ENCODE data around the gene EPAS1.
A peak's percentile ranks its signal among the peaks of the same experiment; 100 is the strongest.

EPAS1 gene

DNA sequence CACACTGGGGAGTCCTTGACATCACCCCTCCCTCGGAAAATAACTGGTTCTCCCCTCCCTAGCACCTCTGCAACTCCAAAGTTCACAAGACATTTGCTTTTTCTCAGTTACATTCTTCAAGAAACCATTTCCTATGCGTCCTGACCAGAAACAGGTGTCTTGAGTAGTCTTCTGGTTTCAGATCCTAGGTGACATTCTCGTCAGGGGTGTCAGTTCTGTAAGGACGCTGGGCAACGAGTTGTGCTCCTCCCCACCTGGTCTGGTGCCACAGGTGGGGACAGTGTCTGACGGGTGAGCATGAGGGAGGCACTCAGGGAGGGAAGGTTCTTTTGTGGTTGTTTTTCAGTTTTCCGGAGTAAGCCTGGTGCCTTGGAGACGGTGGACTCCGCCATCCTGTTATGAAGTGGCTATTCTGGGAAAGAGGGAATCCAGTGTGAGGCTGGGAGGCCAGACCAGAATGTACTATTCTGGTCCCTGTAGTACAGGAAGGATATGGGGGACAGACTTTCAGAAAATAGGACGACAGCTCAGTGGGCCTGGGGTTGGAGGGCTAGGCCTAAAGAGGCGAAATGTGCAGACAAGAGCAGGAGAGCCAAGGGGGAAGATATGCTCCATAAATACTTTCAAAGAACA is 50.6 kb downstream of the EPAS1 start:
- in situ Hi-C loops (cut with HindIII; ENCODE audit: low pct_ligation_motif_present, low pct_unique_long_range_greater_than_20kb, low sequenced_read_pairs): no loop called here

DNA sequence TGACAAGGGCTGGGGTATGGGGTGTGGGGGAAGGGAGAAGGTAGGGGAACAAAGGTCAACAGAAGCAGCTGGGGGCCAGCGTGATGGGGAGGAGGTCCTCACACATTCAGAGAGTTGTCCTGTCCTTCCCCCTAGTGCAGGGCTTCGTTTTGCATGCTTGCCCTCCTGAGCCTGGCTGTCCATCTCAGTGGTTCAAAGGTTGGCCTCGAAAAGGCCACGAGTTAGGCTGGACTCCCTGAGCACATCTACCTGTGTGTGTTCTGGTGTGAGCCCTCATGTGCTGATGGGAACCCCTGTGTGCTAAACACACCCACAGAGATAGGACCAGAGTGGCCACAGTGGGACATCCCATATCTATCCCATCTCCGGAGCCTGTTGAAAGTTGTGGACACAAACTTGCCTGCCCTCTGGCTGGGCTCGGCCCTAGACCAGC is 51.9 kb downstream of the EPAS1 start:
- in situ Hi-C loops (cut with HindIII; ENCODE audit: low pct_ligation_motif_present, low pct_unique_long_range_greater_than_20kb, low sequenced_read_pairs): no loop called here
- DNase-seq: no peak

More for the DNA sequence above, 50.6 kb downstream of the EPAS1 start:
- no peak for DNase-seq

DNA sequence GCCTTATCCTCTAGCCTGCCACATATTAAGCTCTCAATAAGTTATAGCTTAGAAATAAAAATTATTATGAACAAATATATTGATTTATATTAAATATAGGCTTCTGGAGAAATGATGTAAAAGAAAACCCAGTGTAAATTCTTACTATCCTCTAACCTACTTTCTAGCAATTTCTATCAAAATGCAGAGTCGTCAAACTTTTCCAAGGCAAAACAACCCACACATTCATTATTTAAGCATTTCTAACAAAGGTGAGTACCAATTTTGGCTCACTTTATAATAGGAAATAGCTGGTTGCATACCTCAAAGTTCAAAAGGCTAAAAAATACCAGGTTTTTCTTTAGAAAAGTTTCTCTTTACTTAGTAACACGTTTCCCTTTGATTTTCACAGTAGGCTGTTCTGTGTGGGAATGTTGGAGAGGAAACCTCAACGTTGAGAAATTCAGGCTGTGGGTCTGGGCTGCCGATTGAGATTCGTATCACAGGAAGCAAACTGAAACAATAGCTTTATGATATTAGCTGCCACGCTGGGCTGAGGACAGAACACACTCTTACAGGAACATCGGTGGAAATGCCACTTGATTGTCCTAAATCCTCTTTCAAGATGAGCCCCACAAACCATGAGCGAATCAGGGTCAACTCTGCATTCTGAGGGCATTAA is 53.0 kb downstream of the EPAS1 start:
- in situ Hi-C loops (cut with HindIII; ENCODE audit: low pct_ligation_motif_present, low pct_unique_long_range_greater_than_20kb, low sequenced_read_pairs): loop anchor here (25.0 kb wide), 1 partner anchor 313 kb away; no protein-coding TSS in a partner anchor
- DNase-seq: no peak

DNA sequence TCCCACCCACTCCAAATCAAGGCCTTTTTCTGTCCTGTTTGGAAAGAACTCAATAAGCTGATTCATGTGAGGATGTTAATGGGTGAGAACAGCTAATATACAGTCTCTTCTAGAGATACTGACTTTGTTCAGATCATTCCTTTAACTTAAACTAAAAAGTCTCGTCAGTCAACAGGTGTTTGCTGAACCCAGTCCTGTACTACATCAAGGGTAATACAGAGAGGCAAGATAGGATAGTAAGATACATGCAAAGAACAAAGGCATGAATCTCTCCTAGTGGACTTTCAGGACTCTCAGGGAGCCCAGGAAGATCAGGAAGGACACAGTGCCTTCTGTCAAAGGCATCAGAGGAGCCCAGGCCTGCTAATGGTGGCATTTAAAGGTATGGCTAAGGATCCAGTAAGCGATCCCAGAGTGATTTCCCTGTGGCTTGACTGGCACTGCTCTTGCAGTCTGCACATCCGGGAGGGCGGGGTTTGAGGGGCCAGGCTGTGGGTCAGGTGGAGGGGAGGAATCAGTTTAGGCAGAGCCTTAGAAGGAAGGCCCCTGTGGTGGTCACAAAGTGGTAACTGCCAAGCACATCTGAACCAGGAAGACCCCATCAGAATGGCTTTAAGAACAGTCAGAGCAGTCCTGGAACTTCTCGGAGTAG is 54.0 kb downstream of the EPAS1 start:
- in situ Hi-C loops (cut with HindIII; ENCODE audit: low pct_ligation_motif_present, low pct_unique_long_range_greater_than_20kb, low sequenced_read_pairs): loop anchor here (25.0 kb wide), 1 partner anchor 314 kb away; no protein-coding TSS in a partner anchor
- no peak for DNase-seq

DNA sequence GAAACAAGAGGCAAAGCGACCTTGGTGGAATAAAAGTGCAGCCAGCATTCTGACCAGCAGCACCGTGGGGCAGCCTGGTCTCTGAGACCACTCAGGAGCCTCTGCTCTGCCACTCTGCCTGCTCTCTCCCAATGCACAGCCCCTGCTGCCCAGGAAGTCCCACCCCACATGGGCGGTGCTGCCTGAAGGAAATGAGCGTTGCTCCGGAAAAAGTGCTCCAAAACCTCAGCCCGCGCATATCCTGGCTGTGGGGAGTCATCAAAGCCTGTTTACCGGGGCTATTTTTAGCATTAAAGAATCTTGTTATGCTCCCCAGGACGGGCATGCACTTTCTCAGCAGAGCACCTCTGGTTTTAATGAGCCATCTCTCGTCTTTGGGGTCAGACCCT is 54.5 kb downstream of the EPAS1 start:
- DNase-seq: no peak
- in situ Hi-C loops (cut with HindIII; ENCODE audit: low pct_ligation_motif_present, low pct_unique_long_range_greater_than_20kb, low sequenced_read_pairs): loop anchor here (25.0 kb wide), 1 partner anchor 314 kb away; no protein-coding TSS in a partner anchor

DNA sequence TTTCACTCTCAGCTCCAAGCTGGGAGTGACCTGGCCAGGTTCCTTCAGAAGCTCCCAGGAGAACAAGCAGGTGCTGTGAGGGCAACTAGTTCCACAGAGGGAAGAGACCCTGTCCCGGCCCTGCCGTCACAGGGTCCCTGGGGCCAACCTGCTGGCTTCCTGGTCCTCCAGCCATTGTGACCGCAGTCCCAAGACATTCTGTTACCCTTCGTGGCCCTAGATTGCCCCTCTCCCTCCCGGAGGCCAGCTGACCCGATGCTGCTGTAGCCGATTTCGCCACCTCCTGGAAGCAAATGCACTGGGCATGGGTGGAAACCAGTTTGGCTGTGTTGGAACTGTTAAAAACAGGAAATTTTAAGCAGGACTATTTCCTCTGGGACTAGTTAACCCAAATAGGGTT is 55.4 kb downstream of the EPAS1 start:
- DNase-seq: no peak
- in situ Hi-C loops (cut with HindIII; ENCODE audit: low pct_ligation_motif_present, low pct_unique_long_range_greater_than_20kb, low sequenced_read_pairs): loop anchor here (25.0 kb wide), 1 partner anchor 315 kb away; no protein-coding TSS in a partner anchor

DNA sequence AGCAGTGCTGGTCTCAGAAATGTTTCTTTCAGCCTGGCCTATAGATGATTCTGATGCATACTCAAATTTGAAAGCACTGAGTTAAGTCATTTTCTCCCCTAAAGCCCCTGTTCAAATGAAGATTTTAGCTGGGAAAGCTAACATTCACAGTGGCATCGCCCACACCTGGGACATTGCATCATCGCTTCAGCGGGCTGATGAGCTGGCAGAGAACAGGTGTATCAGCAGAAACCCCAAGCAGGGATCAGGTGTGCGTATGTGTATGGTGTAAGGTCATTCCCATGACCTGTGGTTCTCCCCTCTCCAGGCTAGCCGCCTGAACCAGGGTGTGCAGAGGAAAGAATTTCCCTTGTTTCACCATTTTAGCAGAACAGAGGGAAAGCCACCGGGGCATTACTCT is 56.3 kb downstream of the EPAS1 start:
- in situ Hi-C loops (cut with HindIII; ENCODE audit: low pct_ligation_motif_present, low pct_unique_long_range_greater_than_20kb, low sequenced_read_pairs): loop anchor here (25.0 kb wide), 1 partner anchor 316 kb away; no protein-coding TSS in a partner anchor
- no peak for DNase-seq

DNA sequence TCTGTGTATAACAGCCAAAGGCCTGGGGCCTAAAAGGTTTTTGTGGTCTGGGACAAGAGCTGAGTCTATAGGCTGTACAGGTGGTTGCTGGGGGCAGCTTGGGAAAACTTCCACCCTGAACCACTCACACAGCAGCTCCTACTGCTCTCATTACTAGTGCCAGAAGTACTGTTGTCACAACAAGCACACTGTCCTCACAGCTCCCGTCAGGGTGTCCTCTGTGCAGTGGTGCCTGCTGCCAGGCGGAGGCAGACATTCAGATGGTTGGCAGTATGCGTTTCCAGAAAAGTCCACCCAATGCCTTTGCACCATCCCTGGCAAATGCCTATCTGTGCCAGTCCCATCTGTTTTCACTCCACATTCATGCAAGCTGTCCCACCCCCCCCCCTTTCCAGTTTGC is 58.5 kb downstream of the EPAS1 start:
- in situ Hi-C loops (cut with HindIII; ENCODE audit: low pct_ligation_motif_present, low pct_unique_long_range_greater_than_20kb, low sequenced_read_pairs): loop anchor here (25.0 kb wide), 1 partner anchor 318 kb away; no protein-coding TSS in a partner anchor
- no peak for DNase-seq

DNA sequence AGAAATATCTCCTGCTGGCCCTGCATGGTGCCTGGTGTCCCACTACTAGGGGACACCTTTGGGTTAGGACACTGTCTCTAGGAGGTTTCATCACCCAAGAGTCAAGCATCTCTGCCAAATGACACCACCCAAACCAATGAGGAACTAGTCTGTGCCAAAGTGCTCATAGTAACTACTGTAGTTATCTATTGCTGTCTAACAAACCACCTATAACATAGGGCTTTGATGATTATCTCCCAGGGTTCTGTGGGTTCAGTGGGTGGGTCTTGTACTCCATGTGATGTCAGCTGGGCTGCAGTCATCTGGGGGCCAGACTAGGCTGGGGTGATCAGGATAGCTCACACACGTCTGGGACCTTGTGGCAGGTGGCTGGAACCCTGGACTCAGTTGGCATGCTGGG is 59.8 kb downstream of the EPAS1 start:
- in situ Hi-C loops (cut with HindIII; ENCODE audit: low pct_ligation_motif_present, low pct_unique_long_range_greater_than_20kb, low sequenced_read_pairs): loop anchor here (25.0 kb wide), 1 partner anchor 320 kb away; no protein-coding TSS in a partner anchor
- no peak for DNase-seq

DNA sequence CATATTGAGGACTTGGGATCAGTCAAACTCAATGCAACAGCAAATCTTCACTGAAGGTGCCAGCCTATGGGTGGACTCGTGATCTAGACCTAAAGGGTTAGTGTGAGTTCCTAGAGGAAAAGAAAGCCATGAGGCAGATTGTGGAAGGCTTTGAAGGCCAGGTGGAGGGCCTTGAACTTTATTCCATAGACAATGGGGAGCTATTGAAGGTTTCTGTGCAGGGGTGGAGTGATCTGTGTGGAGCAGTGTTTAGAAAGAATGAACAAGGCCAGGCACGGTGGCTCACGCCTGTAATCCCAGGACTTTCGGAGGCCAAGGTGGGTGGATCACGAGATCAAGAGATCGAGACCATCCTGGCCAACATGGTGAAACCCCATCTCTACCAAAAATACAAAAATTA is 61.5 kb downstream of the EPAS1 start:
- no peak for DNase-seq
- in situ Hi-C loops (cut with HindIII; ENCODE audit: low pct_ligation_motif_present, low pct_unique_long_range_greater_than_20kb, low sequenced_read_pairs): loop anchor here (25.0 kb wide), 1 partner anchor 321 kb away; no protein-coding TSS in a partner anchor

DNA sequence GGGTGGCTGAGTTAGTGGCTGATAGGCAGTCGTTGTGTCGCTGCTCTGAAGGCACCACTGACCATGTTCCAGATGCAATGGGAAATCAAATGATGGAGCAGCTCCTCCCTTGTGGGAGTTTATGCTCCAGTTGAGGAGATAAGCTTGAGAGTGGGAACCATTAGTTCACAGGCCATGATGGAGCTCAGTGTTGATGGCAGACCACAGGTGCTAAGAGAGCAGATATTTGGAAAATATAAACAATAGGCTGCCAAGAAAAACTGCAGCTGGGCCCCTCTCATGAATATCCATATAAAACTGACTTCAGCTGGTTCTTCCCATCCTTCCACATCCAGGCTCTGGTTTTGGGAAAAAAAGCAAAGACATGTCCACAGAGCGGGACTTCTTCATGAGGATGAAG is 63.1 kb downstream of the EPAS1 start:
- in situ Hi-C loops (cut with HindIII; ENCODE audit: low pct_ligation_motif_present, low pct_unique_long_range_greater_than_20kb, low sequenced_read_pairs): loop anchor here (25.0 kb wide), 1 partner anchor 323 kb away; no protein-coding TSS in a partner anchor
- no peak for DNase-seq

DNA sequence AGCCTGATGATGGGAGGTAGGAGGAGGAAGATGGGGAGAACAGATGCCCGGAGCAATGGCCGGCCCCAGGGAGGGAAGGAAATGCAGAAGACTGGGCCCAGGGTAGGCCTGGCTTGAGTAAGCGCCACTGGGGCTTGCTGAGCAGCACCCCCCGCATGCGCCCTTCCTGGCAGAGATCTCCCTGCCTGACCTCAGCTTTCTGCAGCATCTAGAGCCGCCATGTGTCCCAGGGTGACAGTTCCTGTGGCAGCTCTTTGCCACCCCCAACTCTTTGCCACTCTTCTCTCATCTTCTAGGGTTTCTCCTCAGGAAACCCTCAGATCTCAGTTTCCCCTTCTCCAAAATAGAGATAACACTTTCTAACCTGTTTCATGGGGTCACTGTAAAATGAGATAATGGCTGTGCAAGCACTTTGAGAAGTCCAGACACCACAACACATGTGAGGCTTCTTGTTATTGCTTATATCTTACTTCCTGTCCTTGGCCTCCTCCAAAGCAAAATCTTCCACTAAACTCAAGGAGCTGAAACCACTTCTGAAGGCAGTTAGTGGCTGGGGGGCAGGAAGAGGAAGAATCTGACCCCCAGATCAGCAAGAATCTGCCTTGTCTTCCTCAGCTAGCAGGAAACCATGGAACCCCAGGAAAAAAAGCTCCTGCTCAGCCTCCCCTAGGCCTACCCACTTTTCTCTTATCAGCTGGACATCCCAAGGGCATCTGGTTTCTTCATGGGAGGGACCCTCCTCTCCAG is 64.9 kb downstream of the EPAS1 start:
- no peak for DNase-seq
- in situ Hi-C loops (cut with HindIII; ENCODE audit: low pct_ligation_motif_present, low pct_unique_long_range_greater_than_20kb, low sequenced_read_pairs): loop anchor here (25.0 kb wide), 1 partner anchor 325 kb away; no protein-coding TSS in a partner anchor

DNA sequence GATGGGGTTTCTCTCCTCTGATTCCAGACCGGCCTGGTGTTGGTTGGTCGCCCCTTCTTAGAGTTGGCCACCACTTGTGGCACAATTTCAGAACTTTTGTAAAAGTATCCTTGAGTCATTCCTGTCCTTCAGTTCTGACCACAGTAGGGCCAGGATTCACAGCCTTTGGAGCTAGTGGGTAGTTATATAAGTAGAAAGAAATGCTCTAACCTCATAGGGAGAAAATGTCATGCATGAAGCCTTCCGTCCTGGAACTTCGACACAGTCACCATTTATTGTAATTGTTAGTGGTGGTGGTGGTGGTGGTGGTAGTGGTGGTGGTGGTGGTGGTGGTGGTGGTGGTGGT is 65.4 kb downstream of the EPAS1 start:
- DNase-seq: no peak
- in situ Hi-C loops (cut with HindIII; ENCODE audit: low pct_ligation_motif_present, low pct_unique_long_range_greater_than_20kb, low sequenced_read_pairs): loop anchor here (25.0 kb wide), 1 partner anchor 325 kb away; no protein-coding TSS in a partner anchor

DNA sequence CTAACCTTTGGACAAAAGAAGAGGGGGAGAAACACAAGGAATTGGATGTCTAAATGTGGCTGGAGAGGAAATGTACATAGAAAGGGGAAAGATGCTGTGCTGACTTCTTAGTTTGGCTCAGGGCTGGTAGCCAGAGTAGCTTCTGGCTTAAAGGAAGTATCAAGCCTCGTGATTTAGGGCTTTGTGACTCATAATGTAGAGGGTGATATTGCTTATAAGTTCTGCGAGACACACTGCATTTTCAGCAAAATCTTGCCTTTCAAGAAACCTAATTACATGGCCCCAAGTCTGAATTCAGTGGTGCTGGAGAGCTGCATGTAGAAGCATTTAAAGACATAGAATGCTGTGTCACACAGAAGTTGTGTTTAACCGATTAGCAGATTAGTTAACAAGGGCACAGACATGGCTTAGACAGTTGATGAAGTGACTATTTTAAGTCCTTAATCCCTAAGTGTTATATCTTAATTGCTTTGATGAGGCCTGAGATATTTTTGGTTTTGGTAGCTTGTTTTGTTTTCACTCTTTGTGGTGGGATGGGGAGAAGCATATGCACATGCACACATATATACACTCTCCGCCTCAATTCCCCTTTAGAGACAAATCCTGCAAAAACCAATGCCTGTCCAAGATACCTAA is 66.4 kb downstream of the EPAS1 start:
- DNase-seq: no peak

DNA sequence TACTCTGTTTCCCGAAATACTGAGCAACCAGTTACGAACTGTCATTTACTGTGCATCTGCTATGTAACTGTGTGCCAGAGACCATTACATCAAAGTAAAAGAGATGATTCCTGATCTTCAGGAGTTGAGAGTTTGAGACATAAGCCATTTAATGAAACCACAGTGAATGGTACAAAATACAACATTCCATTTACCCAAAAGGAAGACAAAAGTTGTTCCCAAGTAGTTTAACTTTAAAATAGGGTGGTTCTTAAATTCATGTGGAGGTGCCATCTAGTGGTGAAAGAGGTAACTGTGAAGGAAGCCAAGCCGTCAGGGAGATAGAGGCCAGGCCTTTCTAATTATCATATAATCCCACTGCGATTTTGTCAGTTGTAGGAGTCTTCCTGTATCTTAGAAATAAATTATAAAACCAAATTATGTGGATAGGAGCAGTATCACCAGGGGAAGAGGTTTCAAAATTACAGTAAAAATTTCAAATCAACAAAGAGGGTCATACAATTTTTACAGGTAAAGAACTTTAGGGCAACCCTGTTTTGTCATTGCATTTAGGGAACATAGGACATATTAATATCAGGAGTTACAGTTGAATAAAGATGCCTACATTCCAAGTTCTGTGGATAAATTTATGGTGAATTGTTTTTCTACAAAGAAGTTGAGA is 67.7 kb downstream of the EPAS1 start:
- DNase-seq: peak; percentile 68
- in situ Hi-C loops (cut with HindIII; ENCODE audit: low pct_ligation_motif_present, low pct_unique_long_range_greater_than_20kb, low sequenced_read_pairs): loop anchor here (25.0 kb wide), 1 partner anchor 328 kb away; no protein-coding TSS in a partner anchor

More for the DNA sequence above, 66.4 kb downstream of the EPAS1 start:
- in situ Hi-C loops (cut with HindIII; ENCODE audit: low pct_ligation_motif_present, low pct_unique_long_range_greater_than_20kb, low sequenced_read_pairs): loop anchor here (25.0 kb wide), 1 partner anchor 326 kb away; no protein-coding TSS in a partner anchor

DNA sequence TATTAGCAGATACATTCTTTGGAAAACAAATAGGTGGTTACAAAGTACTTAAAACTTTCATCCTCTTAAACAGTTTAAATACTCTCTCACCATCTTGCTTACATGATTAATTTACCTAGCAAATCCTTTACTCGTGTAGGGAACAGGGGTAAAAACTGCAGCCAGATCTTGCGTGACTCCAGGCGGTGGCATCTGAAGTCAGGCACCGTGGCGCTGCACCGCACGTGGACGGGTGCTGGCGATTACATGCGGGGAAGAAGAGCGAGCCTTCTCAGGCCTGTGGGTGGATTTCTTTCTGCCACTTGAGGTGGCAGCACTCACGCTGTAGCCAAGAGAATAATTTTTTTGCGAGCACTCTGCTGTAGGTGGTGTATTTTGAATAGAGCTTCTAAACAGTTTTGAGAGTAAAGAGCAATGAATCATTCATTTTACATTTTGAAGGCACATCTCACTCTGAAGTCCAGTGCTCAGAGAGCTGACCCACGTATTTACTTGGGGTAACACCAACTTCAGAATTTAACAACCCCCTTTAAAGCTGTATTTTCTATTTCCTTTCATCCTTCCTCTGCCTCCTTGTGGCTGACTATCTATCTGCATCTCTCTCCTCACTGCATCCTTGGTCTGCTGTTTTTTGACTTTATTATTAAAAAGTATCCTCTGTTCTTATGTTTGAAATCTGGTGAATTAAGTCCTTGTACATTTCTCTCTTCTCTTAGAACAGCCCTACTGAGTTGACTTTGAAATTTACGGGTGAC is 68.9 kb downstream of the EPAS1 start:
- in situ Hi-C loops (cut with HindIII; ENCODE audit: low pct_ligation_motif_present, low pct_unique_long_range_greater_than_20kb, low sequenced_read_pairs): loop anchor here (25.0 kb wide), 1 partner anchor 329 kb away; no protein-coding TSS in a partner anchor
- DNase-seq: peak; percentile 33

DNA sequence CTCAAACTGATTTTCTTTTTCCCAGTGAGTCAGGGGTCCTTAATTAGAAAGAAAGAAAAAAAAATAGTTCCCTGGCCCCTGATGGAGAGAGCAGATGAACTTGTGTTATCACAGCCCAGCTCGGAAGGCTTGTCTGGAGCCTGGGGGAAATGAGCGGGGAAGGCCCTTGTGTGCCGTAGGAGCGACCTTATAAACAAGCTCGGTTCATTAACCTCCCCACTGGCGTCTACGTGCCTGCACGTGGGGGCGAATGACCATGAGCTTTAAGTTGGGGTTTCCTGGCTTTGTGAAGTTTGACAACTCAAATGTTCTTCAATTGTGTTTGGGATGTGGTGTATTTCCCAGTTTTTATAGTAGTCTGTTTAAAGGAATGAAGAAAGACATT is 69.5 kb downstream of the EPAS1 start:
- in situ Hi-C loops (cut with HindIII; ENCODE audit: low pct_ligation_motif_present, low pct_unique_long_range_greater_than_20kb, low sequenced_read_pairs): loop anchor here (25.0 kb wide), 1 partner anchor 329 kb away; no protein-coding TSS in a partner anchor

More for the DNA sequence above, 69.5 kb downstream of the EPAS1 start:
- no peak for DNase-seq

All from ACHN (cell line).